C4-2B (cell line): ENCODE data around the gene SCNN1G.

ENCODE experiments used
- CTCF ChIP-seq: fragments of 450-650 bp; conservative IDR thresholded peaks from 2 replicates; pipeline ENCODE4 v1.5.1; 2017; ENCODE audit warnings: mild to moderate bottlenecking
- ZFX ChIP-seq: fragments of 450-650 bp; IDR thresholded peaks from 2 replicates; pipeline ENCODE4 v1.6.1; 2017

GRCh38 chr16:23223368-23223767, 40.8 kb downstream of the SCNN1G start:
- no peak for TF ChIP-seq CTCF
- no peak for TF ChIP-seq ZFX
